Measurements from ENCODE around the gene FAM89B.

Gene FAM89B

DNA sequence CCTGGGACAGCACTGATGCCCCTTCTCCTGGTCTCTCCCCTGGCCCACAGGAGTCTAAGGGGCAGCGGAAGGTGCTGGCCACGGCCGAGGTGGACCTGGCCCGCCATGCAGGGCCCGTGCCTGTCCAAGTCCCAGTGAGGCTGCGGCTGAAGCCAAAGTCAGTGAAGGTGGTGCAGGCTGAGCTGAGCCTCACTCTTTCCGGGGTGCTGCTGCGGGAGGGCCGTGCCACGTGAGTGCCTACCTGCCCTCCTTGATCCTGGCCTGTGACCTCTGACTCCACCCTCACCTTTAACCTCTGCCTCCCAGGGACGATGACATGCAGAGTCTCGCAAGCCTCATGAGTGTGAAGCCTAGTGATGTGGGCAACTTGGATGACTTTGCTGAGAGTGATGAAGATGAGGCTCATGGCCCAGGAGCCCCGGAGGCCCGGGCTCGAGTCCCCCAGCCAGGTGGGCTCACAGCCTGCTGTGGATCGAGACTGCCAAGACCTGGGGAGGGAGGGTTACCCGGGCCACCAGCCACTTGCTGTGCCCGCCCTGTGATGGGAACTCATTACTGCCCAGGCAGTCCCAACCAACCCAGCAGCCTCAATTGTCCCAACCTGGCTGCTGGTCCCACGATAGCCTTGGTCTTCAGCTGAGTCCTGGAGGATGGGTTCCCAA, 7.8 kb downstream of the FAM89B start:
- no peak overlapping the region for H3K4me2 ChIP-seq (ENCODE audit: low read length)
- no peaks in the 10 kb centered on the region for H3K9me3 ChIP-seq (ENCODE audit: control insufficient read depth, low read length)
- H3K27me3 ChIP-seq (ENCODE audit: control insufficient read depth, insufficient read depth, low read length): no peaks in the 10 kb centered on the region
- H3K4me3 ChIP-seq (ENCODE audit: low read depth, low read length): no peak overlapping the region
- H3K27ac ChIP-seq: no peak overlapping the region
- no peaks in the 10 kb centered on the region for H3K36me3 ChIP-seq (ENCODE audit: control insufficient read depth, insufficient read depth, low read length)
- H2AFZ ChIP-seq: no peak overlapping the region
- H3K79me2 ChIP-seq: no peaks in the 10 kb centered on the region
- TF ChIP-seq, protein P1, sequence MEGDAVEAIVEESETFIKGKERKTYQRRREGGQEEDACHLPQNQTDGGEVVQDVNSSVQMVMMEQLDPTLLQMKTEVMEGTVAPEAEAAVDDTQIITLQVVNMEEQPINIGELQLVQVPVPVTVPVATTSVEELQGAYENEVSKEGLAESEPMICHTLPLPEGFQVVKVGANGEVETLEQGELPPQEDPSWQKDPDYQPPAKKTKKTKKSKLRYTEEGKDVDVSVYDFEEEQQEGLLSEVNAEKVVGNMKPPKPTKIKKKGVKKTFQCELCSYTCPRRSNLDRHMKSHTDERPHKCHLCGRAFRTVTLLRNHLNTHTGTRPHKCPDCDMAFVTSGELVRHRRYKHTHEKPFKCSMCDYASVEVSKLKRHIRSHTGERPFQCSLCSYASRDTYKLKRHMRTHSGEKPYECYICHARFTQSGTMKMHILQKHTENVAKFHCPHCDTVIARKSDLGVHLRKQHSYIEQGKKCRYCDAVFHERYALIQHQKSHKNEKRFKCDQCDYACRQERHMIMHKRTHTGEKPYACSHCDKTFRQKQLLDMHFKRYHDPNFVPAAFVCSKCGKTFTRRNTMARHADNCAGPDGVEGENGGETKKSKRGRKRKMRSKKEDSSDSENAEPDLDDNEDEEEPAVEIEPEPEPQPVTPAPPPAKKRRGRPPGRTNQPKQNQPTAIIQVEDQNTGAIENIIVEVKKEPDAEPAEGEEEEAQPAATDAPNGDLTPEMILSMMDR (IDR thresholded peaks at IDR 0.05): no peak
- H3K4me1 ChIP-seq: no peaks in the 10 kb centered on the region
- H3K9ac ChIP-seq: no peak overlapping the region

DNA sequence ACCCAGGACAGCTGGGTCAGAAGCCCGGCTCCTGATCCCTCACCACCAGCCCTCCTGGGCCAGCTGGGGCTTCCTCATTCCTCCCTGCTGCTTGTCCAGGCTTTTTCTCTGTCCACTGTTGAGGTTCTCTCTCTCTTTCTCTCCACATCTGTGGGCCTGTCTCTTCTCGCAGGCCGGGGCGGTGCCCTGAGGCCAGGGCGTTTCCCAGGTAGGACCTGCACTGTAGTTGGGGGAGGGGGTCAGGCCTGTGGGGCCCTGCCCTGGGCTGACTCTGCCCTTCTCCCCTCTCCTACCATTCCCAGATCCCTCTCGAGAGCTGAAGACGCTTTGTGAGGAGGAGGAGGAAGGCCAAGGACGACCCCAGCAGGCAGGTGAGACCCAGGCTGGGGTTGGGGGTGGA, 8.4 kb downstream of the FAM89B start:
- H3K4me2 ChIP-seq (ENCODE audit: low read length): no peak overlapping the region
- H3K27ac ChIP-seq: no peak overlapping the region
- H3K4me1 ChIP-seq: no peaks in the 10 kb centered on the region
- H3K79me2 ChIP-seq: no peaks in the 10 kb centered on the region
- H2AFZ ChIP-seq: no peak overlapping the region
- no peaks in the 10 kb centered on the region for H3K9me3 ChIP-seq (ENCODE audit: control insufficient read depth, low read length)
- no peak overlapping the region for H3K9ac ChIP-seq
- no peaks in the 10 kb centered on the region for H3K27me3 ChIP-seq (ENCODE audit: control insufficient read depth, insufficient read depth, low read length)
- TF ChIP-seq, protein P1 (IDR thresholded peaks at IDR 0.05): no peak
- H3K4me3 ChIP-seq (ENCODE audit: low read depth, low read length): no peak overlapping the region
- no peaks in the 10 kb centered on the region for H3K36me3 ChIP-seq (ENCODE audit: control insufficient read depth, insufficient read depth, low read length)

DNA sequence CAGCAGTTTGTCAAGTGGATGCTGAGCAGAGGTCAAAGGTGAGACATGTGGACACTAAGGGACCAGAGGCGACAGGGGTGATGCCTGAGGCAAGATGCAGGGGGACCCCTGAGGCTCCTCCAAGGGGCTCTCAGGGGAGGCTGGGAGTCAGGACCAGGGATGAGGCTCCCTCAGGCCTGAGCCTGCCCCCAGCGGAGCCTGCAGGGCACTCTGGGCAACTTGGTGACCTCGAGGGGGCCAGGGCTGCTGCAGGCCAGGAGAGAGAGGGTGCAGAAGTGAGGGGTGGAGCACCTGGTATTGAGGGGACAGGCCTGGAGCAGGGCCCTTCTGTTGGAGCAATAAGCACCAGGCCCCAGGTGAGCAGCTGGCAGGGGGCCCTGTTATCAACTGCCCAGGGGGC, 9.6 kb downstream of the FAM89B start:
- Histone ChIP-seq H3K4me2 (ENCODE audit: low read length) (no peak overlapping the region), H3K27me3 (ENCODE audit: control insufficient read depth, insufficient read depth, low read length) (no peaks in the 10 kb centered on the region), H3K4me3 (ENCODE audit: low read depth, low read length) (no peak overlapping the region), H3K27ac (no peak overlapping the region), H3K4me1 (no peaks in the 10 kb centered on the region), H3K79me2 (no peaks in the 10 kb centered on the region), H3K9me3 (ENCODE audit: control insufficient read depth, low read length) (no peaks in the 10 kb centered on the region), H3K9ac (no peak overlapping the region), H2AFZ (no peak overlapping the region), H3K36me3 (ENCODE audit: control insufficient read depth, insufficient read depth, low read length) (no peaks in the 10 kb centered on the region)
- TF ChIP-seq, protein P1 (IDR thresholded peaks at IDR 0.05): no peak

DNA sequence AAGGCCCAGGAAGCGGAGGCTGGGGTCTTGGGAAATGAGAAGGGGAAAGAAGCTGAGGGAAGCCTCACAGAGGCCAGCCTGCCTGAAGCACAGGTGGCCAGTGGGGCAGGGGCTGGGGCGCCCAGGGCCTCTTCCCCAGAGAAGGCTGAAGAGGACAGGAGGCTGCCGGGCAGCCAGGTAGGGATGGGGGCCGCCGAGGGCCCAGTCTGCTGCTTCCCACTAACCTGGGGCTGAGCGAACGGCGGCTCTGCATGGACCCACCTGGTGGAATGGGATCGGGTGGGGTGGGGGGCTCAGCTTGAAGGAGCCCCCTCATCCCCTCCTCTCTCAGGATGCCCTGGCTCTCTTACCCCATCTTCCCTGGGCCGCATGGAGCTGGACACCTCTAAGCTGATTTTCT, 11.3 kb downstream of the FAM89B start:
- Histone ChIP-seq H3K79me2 (no peaks in the 10 kb centered on the region), H2AFZ (no peak overlapping the region), H3K27me3 (ENCODE audit: control insufficient read depth, insufficient read depth, low read length) (no peaks in the 10 kb centered on the region), H3K4me3 (ENCODE audit: low read depth, low read length) (no peak overlapping the region), H3K4me2 (ENCODE audit: low read length) (no peak overlapping the region), H3K9me3 (ENCODE audit: control insufficient read depth, low read length) (no peaks in the 10 kb centered on the region), H3K36me3 (ENCODE audit: control insufficient read depth, insufficient read depth, low read length) (no peaks in the 10 kb centered on the region), H3K4me1 (no peaks in the 10 kb centered on the region), H3K27ac (no peak overlapping the region), H3K9ac (no peak overlapping the region)
- TF ChIP-seq, protein P1 (IDR thresholded peaks at IDR 0.05): no peak

DNA sequence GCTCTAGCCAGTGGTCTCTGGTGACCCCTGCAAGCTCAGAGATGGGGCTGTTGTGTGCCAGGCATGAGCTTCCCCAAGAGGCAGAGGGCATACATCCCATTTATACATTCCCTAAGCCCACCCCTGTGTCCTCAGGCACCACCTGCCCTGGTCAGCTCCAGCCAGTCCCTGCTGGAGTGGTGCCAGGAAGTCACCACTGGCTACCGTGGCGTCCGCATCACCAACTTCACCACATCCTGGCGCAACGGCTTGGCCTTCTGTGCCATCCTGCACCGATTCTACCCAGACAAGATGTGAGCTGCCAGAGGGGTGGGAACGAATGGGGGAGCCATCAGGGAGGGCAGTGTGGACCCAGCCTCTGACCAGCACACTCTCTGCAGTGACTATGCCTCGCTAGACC, 11.8 kb downstream of the FAM89B start:
- TF ChIP-seq, protein P1 (IDR thresholded peaks at IDR 0.05): no peak
- H3K4me2 ChIP-seq (ENCODE audit: low read length): no peak overlapping the region
- no peaks in the 10 kb centered on the region for H3K36me3 ChIP-seq (ENCODE audit: control insufficient read depth, insufficient read depth, low read length)
- H3K27ac ChIP-seq: no peak overlapping the region
- H3K27me3 ChIP-seq (ENCODE audit: control insufficient read depth, insufficient read depth, low read length): no peaks in the 10 kb centered on the region
- no peaks in the 10 kb centered on the region for H3K4me1 ChIP-seq
- H3K9ac ChIP-seq: no peak overlapping the region
- H3K9me3 ChIP-seq (ENCODE audit: control insufficient read depth, low read length): no peaks in the 10 kb centered on the region
- H2AFZ ChIP-seq: no peak overlapping the region
- H3K4me3 ChIP-seq (ENCODE audit: low read depth, low read length): no peak overlapping the region
- H3K79me2 ChIP-seq: no peaks in the 10 kb centered on the region
